AG04449 (cell line): ENCODE results near the gene DST.

Experiments used
- CTCF ChIA-PET: fragments of 350-600 bp; formaldehyde crosslinking; extraction: SDS; loops from one replicate; lab custom pipeline; 2021; ENCODE audit warnings: antibody characterized with exemption; lab: Yijun Ruan, JAX
- POLR2A ChIA-PET: fragments of 400-600, 350-600 bp; formaldehyde crosslinking; extraction: SDS; loops from one replicate; lab custom pipeline; 2020; ENCODE audit warnings: antibody characterized with exemption, inconsistent platforms; lab: Yijun Ruan, JAX
- DNase-seq: peaks from one replicate; pipeline ENCODE4 v3.0.0-alpha.2; 2010; ENCODE audit warnings: low read depth, low spot score
- H3K4me3 ChIP-seq: 2 replicates; pipeline ENCODE4 v1.5.1; 2011; ENCODE audit warnings: low read depth, mild to moderate bottlenecking, control low read depth, low read length
- TF ChIP-seq, protein P1 (sequence below): IDR thresholded peaks from one replicate; pipeline ENCODE4 v1.5.1; 2011; ENCODE audit warnings: mild to moderate bottlenecking, moderate library complexity, low read length, control low read depth, inconsistent platforms; ENCODE audit not compliant: insufficient read depth; ENCODE audit errors: missing control alignments

DST gene

GRCh38 chr6:56642366-56643261 lies at the start of gene DST:
TSS of gene DST (minus strand) at chr6:56642889.
- ChIA-PET POLR2A (interaction anchor here (0.5 to 1.4 kb wide), 4 partner anchors 9 to 289 kb away, joined by 3 to 6 read pairs (median 4); no protein-coding TSS in a partner anchor), CTCF (interaction anchor here (0.9 to 2.5 kb wide), 14 partner anchors 9 to 209 kb away, joined by 3 to 14 read pairs (median 4); no protein-coding TSS in a partner anchor)
- peak; percentile 84 for DNase-seq
- TF ChIP-seq, protein P1, sequence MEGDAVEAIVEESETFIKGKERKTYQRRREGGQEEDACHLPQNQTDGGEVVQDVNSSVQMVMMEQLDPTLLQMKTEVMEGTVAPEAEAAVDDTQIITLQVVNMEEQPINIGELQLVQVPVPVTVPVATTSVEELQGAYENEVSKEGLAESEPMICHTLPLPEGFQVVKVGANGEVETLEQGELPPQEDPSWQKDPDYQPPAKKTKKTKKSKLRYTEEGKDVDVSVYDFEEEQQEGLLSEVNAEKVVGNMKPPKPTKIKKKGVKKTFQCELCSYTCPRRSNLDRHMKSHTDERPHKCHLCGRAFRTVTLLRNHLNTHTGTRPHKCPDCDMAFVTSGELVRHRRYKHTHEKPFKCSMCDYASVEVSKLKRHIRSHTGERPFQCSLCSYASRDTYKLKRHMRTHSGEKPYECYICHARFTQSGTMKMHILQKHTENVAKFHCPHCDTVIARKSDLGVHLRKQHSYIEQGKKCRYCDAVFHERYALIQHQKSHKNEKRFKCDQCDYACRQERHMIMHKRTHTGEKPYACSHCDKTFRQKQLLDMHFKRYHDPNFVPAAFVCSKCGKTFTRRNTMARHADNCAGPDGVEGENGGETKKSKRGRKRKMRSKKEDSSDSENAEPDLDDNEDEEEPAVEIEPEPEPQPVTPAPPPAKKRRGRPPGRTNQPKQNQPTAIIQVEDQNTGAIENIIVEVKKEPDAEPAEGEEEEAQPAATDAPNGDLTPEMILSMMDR: no peak
- no peak within 1 kb of the TSS for H3K4me3 ChIP-seq

DNA sequence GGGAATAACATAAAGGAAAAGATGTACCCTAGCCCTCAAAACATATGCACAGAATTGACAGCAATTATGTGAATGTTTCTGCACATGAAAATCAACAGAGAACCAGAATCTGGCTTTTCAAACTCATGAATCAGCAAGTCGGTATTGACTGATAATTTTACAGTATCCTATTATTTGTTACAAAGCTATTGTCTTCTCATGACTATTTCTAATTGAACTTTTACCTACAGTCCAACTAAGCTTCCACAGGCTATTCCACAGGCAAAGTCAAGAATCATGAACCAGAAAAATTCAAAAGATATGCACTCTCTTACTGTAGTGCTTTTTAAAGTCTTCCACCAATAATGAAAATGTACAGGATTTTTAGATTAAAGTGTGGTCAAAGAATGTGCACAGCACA lies 49.1 kb upstream of the DST start:
- no peak for DNase-seq
- TF ChIP-seq, protein P1: no peak
- POLR2A ChIA-PET: interaction anchor here (1.7 kb wide), 1 partner anchor 8 kb away, joined by 9 read pairs; no protein-coding TSS in a partner anchor
- CTCF ChIA-PET: interaction anchor here (0.8 to 5.6 kb wide), 8 partner anchors 10 to 159 kb away, joined by 3 to 31 read pairs (median 6); partner anchors contain the start of gene DST
- H3K4me3 ChIP-seq: peak overlapping the region; percentile 38

GRCh38 chr6:56691286-56691595 lies 48.6 kb upstream of the DST start:
- no peak overlapping the region for H3K4me3 ChIP-seq
- POLR2A ChIA-PET: interaction anchor here (0.5 to 0.6 kb wide), 2 partner anchors 31 to 112 kb away, joined by 4 to 7 read pairs; no protein-coding TSS in a partner anchor
- CTCF ChIA-PET: interaction anchor here (0.8 to 5.6 kb wide), 12 partner anchors 8 to 160 kb away, joined by 3 to 31 read pairs (median 5); partner anchors contain the start of gene DST

DNA sequence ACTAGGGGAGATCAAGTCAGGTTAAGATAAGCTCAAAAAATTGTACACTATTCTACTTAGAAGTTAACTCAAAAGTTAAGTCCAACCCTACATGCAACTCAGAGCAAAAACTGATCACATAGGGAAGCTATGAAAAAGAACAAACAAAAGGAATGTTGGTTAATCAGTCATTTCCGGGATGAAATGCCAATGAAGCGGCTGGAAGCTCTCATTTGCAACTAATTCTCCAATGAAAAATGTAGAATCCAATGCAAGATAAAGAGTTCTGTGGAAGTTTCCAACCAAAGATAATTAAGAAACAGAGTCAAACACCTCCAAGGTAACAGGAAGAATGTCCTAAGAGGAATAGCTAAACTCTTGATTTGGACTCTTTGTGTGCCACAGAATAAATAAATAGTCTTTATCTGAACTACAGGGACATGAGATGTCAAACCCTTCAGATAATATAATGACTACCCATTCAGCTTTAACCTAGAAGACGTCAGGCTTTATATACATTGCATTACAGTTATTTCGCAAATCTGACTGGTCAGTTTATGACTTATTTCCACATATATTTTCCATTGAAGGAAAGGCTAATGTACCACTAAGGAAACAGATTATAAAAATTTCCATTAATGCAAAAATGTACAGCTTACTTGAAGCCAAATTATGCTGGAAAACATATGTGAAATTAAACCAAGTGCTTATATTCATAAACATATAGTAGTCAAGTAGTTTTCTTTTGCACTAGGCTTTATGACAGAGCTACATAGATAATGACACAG lies 48.0 kb upstream of the DST start:
- no peak for DNase-seq
- TF ChIP-seq, protein P1: no peak
- CTCF ChIA-PET: interaction anchor here (0.6 to 5.6 kb wide), 12 partner anchors 8 to 160 kb away, joined by 3 to 31 read pairs (median 5); partner anchors contain the start of gene DST
- POLR2A ChIA-PET: interaction anchor here (0.5 to 0.6 kb wide), 2 partner anchors 30 to 112 kb away, joined by 4 to 7 read pairs; no protein-coding TSS in a partner anchor
- H3K4me3 ChIP-seq: no peak overlapping the region

More at GRCh38 chr6:56691286-56691595, 48.6 kb upstream of the DST start:
- TF ChIP-seq, protein P1: no peak
- no peak for DNase-seq

- CTCF ChIA-PET: interaction anchor here (1.0 to 5.6 kb wide), 6 partner anchors 10 to 54 kb away, joined by 3 to 31 read pairs (median 8); partner anchors contain the start of gene DST
- DNase-seq: no peak
- TF ChIP-seq, protein P1: no peak
- H3K4me3 ChIP-seq: no peak overlapping the region
- POLR2A ChIA-PET: no interaction called here
These were observed 47.0 kb upstream of the DST start for GRCh38 chr6:56689663-56690062.
